IgD-negative memory B cell (primary cell): ENCODE data around the gene RFNG. TPM values are rescaled to one million over a fixed set of nuclear protein-coding genes. Genes with fewer than 3 reads are reported as not detected.

Experiments
- H3K27ac Mint-ChIP-seq, 3 donors: one replicate each; pipeline ENCODE4 v1.8.0; 2020 to 2022; ENCODE audit warnings: mild to moderate bottlenecking in 3 of 3, mixed read lengths in 3 of 3, moderate library complexity in 1 of 3
- H3K27me3 Mint-ChIP-seq: one replicate; pipeline ENCODE4 v1.8.0; 2021; ENCODE audit warnings: mixed read lengths
- H3K36me3 Mint-ChIP-seq: one replicate; pipeline ENCODE4 v1.8.0; 2020; ENCODE audit warnings: mild to moderate bottlenecking, mixed read lengths
- H3K4me1 Mint-ChIP-seq, 3 donors: one replicate each; pipeline ENCODE4 v1.8.0; 2020 to 2022; ENCODE audit warnings: mixed read lengths in 3 of 3, mild to moderate bottlenecking in 1 of 3
- H3K4me3 Mint-ChIP-seq, 4 donors: one replicate each; pipeline ENCODE4 v1.8.0; 2020 to 2022; ENCODE audit warnings: mild to moderate bottlenecking in 4 of 4, mixed read lengths in 4 of 4, moderate library complexity in 3 of 4
- H3K9me3 Mint-ChIP-seq, 3 donors: one replicate each; pipeline ENCODE4 v1.8.0; 2020 to 2021; ENCODE audit warnings: mixed read lengths in 3 of 3, mild to moderate bottlenecking in 1 of 3
- polyA plus RNA-seq: library from polyadenylated mRNA; unstranded; fragments of 300-500 nt; fragmentation: Illumina TruSeq; gene quantifications from one replicate; pipeline ENCODE4 v1.2.3, GENCODE V29; 2021

Gene RFNG
- polyA plus RNA-seq, 1 donor from 2014 or later: 4.1 TPM

DNA sequence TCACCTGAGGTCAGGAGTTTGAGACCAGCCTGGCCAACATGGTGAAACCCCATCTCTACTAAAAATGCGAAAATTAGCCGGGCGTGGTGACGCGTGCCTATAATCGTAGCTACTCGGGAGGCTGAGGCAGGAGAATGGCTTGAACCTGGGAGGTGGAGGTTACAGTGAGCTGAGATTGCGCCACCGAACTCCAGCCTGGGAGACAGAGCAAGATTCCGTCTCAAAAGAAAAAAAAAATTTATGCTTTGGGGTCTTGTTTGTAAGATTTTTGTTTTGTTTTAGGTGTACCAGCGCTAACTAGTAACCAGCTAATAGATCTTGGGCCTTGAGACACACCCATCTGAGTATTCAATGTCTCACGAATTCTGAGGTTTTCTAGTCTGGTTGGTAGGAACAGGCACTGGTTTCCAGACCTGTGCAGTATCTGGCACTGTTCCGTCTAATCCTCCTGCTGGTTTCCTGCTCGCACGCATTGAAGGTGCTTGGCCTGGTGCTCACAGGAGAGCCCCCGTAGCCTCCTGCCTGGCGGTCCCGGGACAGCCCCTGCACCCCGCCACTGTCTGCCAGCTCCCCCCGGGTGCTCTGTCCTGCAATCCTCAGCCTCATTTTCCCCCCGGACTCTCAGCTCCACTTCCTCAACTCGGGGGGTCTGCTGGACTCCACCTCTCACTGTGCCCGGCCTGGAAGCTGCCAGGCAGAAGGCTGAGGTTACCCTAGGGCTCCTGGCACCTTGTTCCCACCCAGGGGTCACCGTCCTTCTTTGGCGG lies 24.6 kb upstream of the RFNG start:
- peaks cover 0 to 4% (median 0%) of the 10 kb centered on the region in 3 donors for H3K4me1 Mint-ChIP-seq
- H3K36me3 Mint-ChIP-seq: no peaks in the 10 kb centered on the region
- H3K27ac Mint-ChIP-seq: no peak overlapping the region
- peaks cover 7% of the 10 kb centered on the region for H3K27me3 Mint-ChIP-seq
- no peak overlapping the region for H3K4me3 Mint-ChIP-seq
- peaks cover 0 to 3% (median 0%) of the 10 kb centered on the region in 3 donors for H3K9me3 Mint-ChIP-seq

DNA sequence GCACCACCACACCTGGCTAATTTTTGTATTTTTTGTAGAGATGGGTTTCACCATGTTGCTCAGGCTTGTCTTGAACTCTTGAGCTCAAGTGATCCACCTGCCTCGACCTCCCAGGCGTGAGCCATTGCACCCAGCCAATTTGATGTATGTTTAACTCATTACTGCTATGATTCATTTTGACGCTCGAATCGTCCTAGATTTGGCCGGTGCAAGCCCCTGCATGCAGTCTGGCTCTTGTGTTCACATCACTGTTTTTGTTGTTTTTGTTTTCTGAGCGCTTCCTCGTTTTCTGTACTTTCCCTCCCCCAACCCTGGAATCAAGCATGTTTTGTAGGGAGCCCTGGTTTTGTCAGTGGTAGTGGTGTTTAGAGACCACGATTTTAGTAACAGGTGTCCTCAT lies 21.8 kb upstream of the RFNG start:
- H3K4me3 Mint-ChIP-seq: peak overlapping the region in 1 of 4 donors; percentile 50
- peaks cover 0 to 3% (median 0%) of the 10 kb centered on the region in 3 donors for H3K9me3 Mint-ChIP-seq
- peak overlapping the region in 1 of 3 donors; percentile 48 for H3K27ac Mint-ChIP-seq
- peaks cover 0 to 4% (median 0%) of the 10 kb centered on the region in 3 donors for H3K4me1 Mint-ChIP-seq
- peaks cover 7% of the 10 kb centered on the region for H3K27me3 Mint-ChIP-seq
- H3K36me3 Mint-ChIP-seq: no peaks in the 10 kb centered on the region

DNA sequence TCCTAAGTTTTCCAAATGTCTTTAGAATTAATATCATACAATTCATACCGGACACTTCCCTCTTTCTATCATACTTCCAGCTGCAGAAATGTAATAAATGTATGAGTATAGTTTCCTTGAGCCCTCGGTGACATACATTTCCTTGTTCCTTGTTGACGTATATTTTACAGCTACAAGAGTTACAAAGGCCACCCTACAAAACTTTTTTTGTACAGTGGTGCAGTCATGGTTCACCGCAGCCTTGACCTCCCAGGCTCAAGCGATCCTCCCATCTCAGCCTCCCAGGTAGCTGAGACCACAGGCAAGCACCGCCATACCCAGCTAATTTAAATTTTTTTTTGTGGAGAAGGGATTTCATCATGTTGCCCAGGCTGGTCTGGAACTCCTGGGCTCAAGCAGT lies 21.2 kb upstream of the RFNG start:
- no peak overlapping the region for H3K27ac Mint-ChIP-seq
- H3K36me3 Mint-ChIP-seq: no peaks in the 10 kb centered on the region
- H3K9me3 Mint-ChIP-seq: peaks cover 0 to 3% (median 0%) of the 10 kb centered on the region in 3 donors
- H3K4me3 Mint-ChIP-seq: peak overlapping the region in 1 of 4 donors; percentile 50
- peaks cover 7% of the 10 kb centered on the region for H3K27me3 Mint-ChIP-seq
- H3K4me1 Mint-ChIP-seq: peaks cover 0 to 4% (median 0%) of the 10 kb centered on the region in 3 donors

DNA sequence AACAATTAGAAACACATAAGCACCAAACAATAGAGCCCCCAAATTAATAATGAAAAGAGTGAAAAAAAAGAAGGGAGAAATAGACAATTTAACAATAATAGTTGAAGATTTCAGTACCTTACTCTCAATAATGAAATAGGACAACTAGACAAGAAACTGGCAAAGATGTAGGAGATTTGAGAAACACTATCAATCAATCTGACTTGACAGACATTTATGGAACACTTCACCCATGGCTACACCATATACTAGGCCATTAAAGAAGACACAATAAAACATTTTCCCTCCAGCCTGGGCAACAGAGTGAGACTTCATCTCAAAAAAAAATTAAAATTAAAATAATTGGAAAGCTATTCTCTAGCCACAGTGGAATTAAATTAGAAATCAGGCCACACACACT lies 19.0 kb upstream of the RFNG start:
- H3K36me3 Mint-ChIP-seq: no peaks in the 10 kb centered on the region
- H3K27ac Mint-ChIP-seq: peak overlapping the region in 1 of 3 donors; percentile 19

DNA sequence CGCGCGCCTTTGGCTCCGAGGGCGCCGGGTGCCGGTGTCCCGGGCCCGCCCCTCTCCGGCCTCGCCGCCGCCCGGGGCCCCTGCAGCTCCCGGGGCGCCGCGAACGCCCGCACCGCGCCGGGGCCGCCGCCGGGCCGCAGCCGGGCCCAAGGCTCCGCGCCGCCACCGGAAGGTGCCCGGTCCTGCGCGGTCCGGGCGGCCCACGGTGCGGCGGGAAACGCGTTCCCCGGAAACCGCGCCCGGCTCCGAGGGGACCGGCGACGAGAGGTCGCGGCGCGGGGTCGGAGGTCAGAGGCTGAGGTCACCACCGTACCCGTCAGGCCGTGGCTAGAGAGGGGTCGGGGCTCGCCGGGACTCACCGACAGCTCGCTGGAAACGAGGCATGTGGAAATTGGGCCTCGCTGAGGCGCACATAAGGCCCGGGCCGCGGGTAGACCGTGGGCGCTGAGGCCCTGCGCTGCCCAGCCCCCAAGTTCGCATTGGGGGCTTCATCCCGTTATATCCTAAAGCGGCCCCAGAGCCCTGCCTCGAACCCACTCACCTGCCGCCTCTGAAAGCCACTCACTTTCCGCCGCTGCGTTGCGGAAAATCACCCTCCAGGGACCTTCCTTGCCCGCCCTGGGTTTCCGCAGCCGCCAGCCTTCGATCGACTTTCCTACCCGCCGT lies 14.2 kb upstream of the RFNG start, which contains the start of gene DUS1L:
TSS of gene DUS1L (minus strand) at position 167 of the 666 bp plus-strand sequence. CDS start 745 bp downstream, outside the sequence.
- H3K4me1 Mint-ChIP-seq: peaks cover 0 to 10% (median 0%) of the 10 kb centered on the region in 3 donors
- no peaks in the 10 kb centered on the region for H3K36me3 Mint-ChIP-seq
- H3K27me3 Mint-ChIP-seq: no peaks in the 10 kb centered on the region
- H3K9me3 Mint-ChIP-seq: no peaks in the 10 kb centered on the region
- peak within 1 kb of the TSS; percentile 87 to 95 (median 93) for H3K27ac Mint-ChIP-seq
- peak within 1 kb of the TSS; percentile 81 to 94 (median 88) for H3K4me3 Mint-ChIP-seq

More for the DNA sequence above, 19.0 kb upstream of the RFNG start:
- peaks cover 0 to 6% (median 0%) of the 10 kb centered on the region in 3 donors for H3K4me1 Mint-ChIP-seq
- H3K4me3 Mint-ChIP-seq: peak overlapping the region in 1 of 4 donors; percentile 58
- H3K9me3 Mint-ChIP-seq: peaks cover 0 to under 1% (median 0%) of the 10 kb centered on the region in 3 donors
- H3K27me3 Mint-ChIP-seq: peaks cover 4% of the 10 kb centered on the region

DNA sequence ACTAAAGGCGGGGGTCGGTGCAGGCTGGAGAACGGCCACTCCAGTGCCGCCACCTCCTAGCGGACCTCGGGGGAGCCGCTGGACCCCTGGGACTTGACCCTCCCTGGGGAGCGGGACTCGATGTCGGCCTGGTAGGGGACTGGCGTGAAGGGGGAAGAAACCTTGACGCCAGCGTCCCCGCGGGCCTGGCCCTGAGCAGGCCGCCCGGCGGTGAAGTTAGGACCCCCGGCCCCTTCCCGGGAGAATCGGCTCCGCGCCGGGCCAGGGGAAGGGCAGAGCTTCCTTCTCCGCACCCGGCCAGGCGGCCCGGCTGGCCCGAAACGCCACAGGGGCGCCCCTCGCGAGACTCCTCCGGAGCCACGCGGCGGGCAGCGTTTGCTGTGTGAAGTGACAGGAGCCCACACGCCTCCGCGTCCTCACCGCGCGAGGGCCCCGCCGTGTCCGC lies 13.6 kb upstream of the RFNG start:
- H3K4me1 Mint-ChIP-seq: peaks cover 0 to 10% (median 0%) of the 10 kb centered on the region in 3 donors
- H3K27ac Mint-ChIP-seq: peak overlapping the region in 2 of 3 donors; percentile 71 to 87

DNA sequence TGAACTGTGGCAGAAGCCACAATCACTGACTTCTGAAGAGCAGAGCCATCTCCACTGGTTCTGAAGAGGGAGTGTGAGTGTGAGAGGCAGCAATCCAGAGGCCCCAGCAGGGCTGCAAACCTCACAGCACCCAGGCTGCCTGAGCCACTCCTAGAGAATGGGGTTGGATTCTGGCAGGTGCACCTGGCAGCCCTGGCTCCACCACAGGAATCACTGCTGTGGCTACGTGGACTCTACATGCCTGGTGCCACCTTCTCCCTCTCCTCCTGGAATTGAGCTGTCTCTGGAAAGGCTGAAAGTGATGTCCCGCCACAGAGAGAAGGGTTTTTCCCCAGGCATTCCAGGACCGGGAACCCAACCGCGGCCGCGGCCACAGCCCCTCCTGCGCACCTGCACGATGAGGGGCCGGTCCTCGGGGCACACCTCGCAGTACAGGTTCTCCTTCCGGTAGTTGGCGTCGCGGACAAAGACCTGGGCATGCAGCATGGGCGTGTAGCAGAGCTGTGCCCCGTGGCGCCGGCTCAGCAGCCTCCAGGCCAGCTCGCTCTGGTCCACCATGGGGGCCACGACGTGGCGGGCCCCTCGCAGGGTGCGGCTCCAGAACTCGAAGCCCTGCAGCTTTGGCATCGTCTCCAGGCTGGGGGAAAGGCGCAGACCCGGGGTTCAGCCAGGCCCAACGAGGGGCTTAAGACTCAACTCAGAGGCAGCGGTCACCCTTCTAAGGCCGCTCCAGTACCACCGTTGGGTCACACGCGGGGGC lies 13.0 kb upstream of the RFNG start:
- peak overlapping the region in 2 of 3 donors; percentile 87 to 89 for H3K27ac Mint-ChIP-seq
- no peaks in the 10 kb centered on the region for H3K27me3 Mint-ChIP-seq
- H3K4me1 Mint-ChIP-seq: peaks cover 0 to 10% (median 0%) of the 10 kb centered on the region in 3 donors
- H3K9me3 Mint-ChIP-seq: no peaks in the 10 kb centered on the region
- no peaks in the 10 kb centered on the region for H3K36me3 Mint-ChIP-seq
- peak overlapping the region; percentile 69 to 86 (median 79) for H3K4me3 Mint-ChIP-seq

More for the DNA sequence above, 13.6 kb upstream of the RFNG start:
- H3K27me3 Mint-ChIP-seq: no peaks in the 10 kb centered on the region
- H3K4me3 Mint-ChIP-seq: peak overlapping the region; percentile 69 to 86 (median 79)
- H3K9me3 Mint-ChIP-seq: no peaks in the 10 kb centered on the region
- no peaks in the 10 kb centered on the region for H3K36me3 Mint-ChIP-seq

DNA sequence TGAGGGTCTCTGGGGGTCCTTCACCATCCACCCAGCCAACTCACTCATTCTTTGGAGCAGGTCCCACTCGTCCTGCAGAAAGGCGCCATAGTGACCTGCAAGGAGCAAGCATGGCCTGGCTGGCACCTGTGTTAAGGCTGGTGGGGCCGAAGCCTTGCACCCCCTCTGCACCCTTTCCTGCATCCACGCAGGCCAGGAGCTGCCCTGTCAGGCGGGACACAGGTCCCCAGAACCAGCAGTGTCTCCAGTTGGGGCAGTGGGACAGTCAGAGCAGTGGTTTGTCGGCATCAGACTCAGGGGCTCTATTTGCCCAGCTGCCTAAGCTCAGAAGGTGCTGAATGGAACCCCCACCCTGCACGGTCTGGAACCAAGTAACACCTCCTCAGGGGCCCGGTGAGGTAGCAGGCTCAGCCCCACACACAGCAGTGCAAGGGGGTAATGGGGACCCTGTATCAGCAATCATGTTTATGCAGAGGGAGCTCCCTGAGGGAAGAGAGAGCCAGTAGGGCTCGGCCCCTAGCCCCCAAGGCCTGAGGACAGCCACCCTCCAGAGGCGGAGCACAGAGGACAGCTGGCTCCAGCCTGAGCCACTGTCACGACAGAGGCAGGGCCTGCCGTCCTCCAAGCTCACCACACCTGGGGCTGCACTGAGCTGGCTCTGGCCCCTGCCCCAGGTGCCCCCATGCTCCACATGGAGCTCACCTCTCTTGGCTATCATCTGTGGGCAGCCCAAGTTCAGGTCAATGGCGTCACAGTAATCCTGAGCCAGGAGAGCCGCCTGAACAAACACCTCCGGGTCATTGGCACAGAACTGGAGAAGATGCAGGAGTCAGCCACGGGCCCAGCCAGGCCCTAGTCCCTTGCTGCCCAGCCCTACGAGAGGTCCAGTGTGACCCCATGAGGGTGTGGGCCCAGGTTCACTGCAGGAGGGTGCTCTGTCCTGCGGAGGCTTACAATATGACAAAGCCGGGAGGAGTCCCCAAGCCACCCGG lies 12.1 kb upstream of the RFNG start:
- Mint-ChIP-seq H3K9me3 (no peaks in the 10 kb centered on the region), H3K27me3 (no peaks in the 10 kb centered on the region), H3K4me1 (peaks cover 0 to 10% (median 0%) of the 10 kb centered on the region in 3 donors)

DNA sequence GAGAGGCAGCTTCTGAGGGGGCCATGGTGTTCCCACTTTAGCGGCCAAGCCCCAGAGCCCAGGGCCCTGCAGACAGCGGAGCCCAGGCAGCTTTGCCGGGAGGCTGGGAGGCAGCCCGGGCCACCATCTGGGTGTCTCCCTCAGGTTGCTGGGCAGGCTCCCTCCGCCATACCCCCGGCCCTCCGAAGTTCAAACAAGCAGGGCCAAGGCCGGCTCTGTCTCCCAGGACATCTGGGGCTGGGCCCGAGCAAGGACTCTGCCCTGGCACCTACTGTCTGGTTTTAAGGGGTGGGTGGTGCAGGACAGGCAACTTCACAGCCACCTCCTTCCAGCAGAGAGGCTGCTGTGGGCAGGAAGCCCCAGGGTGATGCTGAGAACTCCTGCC lies 11.4 kb upstream of the RFNG start:
- Mint-ChIP-seq H3K4me1 (peaks cover 0 to 10% (median 0%) of the 10 kb centered on the region in 3 donors), H3K4me3 (no peak overlapping the region), H3K27ac (peak overlapping the region in 1 of 3 donors; percentile 46), H3K27me3 (no peaks in the 10 kb centered on the region), H3K9me3 (no peaks in the 10 kb centered on the region), H3K36me3 (no peaks in the 10 kb centered on the region)

More for the DNA sequence above, 12.1 kb upstream of the RFNG start:
- Mint-ChIP-seq H3K36me3 (no peaks in the 10 kb centered on the region), H3K27ac (peak overlapping the region in 2 of 3 donors; percentile 87 to 89), H3K4me3 (peak overlapping the region; percentile 69 to 86 (median 79))

DNA sequence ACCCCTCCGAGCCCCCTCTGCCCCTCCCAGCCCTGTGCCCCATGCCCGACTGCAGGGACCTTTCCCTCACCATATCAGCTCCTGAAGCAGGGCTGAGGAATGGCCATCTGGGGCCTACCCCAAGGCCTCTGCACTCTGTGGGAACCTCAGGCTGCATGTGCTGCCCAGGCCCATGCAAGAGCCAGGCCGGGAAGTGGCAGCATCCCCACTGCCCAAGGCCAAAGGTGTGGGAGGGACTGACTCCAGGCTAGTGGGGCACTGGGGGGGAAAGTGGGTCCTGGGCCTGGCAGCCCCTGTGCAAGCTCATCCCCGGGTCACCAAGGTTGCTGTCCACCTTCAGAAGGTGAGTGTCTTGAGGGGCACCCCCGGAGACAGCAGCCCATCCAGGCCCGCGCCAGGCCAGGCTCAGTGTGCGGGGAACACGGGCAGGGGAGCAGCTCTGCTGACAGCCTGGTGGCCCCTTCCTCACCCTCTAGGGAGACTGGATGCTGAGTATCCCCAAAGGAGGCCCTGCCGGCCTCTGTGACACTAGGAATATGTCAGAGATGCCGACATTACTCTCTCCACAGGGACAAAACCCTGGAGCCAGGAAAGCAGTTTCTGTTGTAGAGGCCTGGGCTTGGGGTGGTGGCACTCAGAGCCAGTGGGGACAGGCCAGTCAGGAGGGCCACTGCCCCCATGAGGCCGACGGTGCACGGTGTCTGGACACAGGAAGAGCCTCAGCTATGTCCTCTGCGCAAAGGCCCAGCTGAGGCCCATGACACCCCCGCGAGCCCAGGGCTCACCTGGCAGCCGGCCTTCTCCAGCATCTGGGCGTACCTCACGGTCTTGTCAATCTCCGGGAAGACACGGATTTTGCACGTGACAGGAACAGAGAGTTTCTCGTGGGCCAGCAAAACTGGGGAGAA lies 10.7 kb upstream of the RFNG start:
- no peaks in the 10 kb centered on the region for H3K9me3 Mint-ChIP-seq

DNA sequence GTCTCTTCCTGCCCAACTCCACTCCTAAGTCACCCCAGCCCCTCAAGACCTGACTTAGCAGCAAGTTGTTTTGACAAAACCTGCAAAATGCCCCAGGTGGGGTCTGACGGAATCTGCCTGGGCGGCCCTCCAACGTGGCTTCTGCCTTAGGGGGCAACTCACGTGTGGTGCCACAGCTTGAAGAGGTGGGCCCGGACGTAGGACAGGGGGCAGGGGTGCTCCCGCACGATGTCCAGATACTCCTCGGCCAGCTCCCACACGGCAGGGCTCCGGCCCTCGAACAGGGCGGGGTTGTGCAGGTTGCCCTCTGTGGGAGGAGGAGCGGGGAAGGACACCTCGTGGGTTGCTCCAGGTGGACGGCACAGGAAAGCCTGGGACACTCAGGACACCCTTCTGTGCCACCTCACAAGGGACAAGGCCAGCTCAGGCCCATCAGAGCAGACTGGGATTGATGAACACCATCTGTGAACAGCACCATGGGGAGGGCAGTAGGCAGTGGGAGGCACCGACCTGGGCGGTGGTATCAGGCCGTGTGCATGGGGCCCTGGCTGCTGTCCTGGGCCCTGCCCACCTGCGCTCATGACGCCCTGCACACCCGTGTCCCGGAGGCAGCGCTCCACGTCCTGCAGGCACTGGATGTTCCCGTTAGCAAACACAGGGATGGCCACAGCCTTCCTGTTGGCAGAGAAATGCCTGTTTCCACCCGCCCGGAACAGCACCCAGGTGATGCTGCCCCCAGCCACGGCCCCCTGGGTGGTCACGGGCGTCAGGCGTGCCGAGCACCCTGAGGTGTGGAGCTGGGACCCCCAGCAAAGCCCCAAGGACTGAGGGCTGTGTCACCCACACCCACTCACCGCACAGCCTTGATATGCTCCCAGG lies 9.7 kb upstream of the RFNG start:
- peaks cover 0 to 6% (median 0%) of the 10 kb centered on the region in 3 donors for H3K4me1 Mint-ChIP-seq
- no peaks in the 10 kb centered on the region for H3K36me3 Mint-ChIP-seq
- H3K27me3 Mint-ChIP-seq: no peaks in the 10 kb centered on the region
- H3K27ac Mint-ChIP-seq: no peak overlapping the region
- H3K9me3 Mint-ChIP-seq: no peaks in the 10 kb centered on the region
- H3K4me3 Mint-ChIP-seq: no peak overlapping the region

More for the DNA sequence above, 10.7 kb upstream of the RFNG start:
- peaks cover 0 to 10% (median 0%) of the 10 kb centered on the region in 3 donors for H3K4me1 Mint-ChIP-seq
- no peak overlapping the region for H3K4me3 Mint-ChIP-seq
- H3K27me3 Mint-ChIP-seq: no peaks in the 10 kb centered on the region
- no peaks in the 10 kb centered on the region for H3K36me3 Mint-ChIP-seq
- H3K27ac Mint-ChIP-seq: no peak overlapping the region

DNA sequence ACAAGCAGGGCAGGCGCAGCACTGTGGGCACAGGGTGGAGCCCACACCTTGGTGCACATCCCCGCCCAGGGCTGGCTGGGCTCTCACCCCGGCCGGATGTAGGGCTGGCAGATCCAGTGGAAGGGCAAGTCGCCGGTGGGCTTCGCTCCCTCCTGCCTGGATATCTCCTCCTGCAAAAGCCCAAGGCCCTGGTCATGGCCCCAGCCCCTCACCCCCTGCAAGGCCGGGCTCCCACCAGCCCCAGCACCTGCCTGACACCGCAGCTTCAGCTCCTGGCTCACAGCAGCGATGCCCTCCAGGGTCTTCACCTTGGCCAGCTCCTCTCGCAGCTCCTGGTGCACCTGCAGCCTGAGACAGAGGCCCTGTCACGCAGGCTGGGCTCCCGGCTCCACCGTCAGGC lies 9.0 kb upstream of the RFNG start:
- Mint-ChIP-seq H3K4me1 (peaks cover 0 to 4% (median 0%) of the 10 kb centered on the region in 3 donors), H3K9me3 (no peaks in the 10 kb centered on the region), H3K27ac (no peak overlapping the region), H3K36me3 (no peaks in the 10 kb centered on the region), H3K4me3 (no peak overlapping the region), H3K27me3 (no peaks in the 10 kb centered on the region)
